ENCODE data around the gene FCN2. TPM values are rescaled to one million over a fixed set of nuclear protein-coding genes. Genes with fewer than 3 reads are reported as not detected.

Gene FCN2
- total and polyA plus RNA-seq, 4 donors: 23.6 to 186 (median 121) TPM

- no peak overlapping the region for H3K27ac ChIP-seq (ENCODE audit: low read depth in 1 of 2, low read length in 2 of 2)
- 83% methylated on average over 22 of the region's 22 CpGs for WGBS
- TF ChIP-seq ZBTB33 (IDR thresholded peaks at IDR 0.05): no peak
- H3K36me3 ChIP-seq (ENCODE audit: control insufficient read depth in 4 of 4, insufficient read depth in 3 of 4, low read depth in 1 of 4, low read length in 3 of 4): no peaks in the 10 kb centered on the region
- no peak overlapping the region for H3K4me3 ChIP-seq (ENCODE audit: low read depth in 1 of 3, low read length in 3 of 3)
- DNase-seq (ENCODE audit: low spot score): no peak
- H3K9ac ChIP-seq (ENCODE audit: low read depth in 1 of 2, low read length in 2 of 2): no peak overlapping the region
- H3K4me1 ChIP-seq (ENCODE audit: control insufficient read depth in 4 of 4, insufficient read depth in 4 of 4, low read length in 3 of 4): no peaks in the 10 kb centered on the region
- H3K9me3 ChIP-seq (ENCODE audit: control insufficient read depth in 4 of 4, low read length in 3 of 4): no peaks in the 10 kb centered on the region
- peaks cover 0 to 3% (median 0%) of the 10 kb centered on the region in 4 donors for H3K27me3 ChIP-seq (ENCODE audit: control insufficient read depth in 4 of 4, insufficient read depth in 4 of 4, low read length in 3 of 4)
These were observed 38.3 kb upstream of the FCN2 start for GRCh38 chr9:134842321-134842720.

- no peak overlapping the region for H3K4me3 ChIP-seq (ENCODE audit: low read depth in 1 of 3, low read length in 3 of 3)
- no peaks in the 10 kb centered on the region for H3K9me3 ChIP-seq (ENCODE audit: control insufficient read depth in 4 of 4, low read length in 3 of 4)
- peaks cover 0 to 3% (median 0%) of the 10 kb centered on the region in 4 donors for H3K27me3 ChIP-seq (ENCODE audit: control insufficient read depth in 4 of 4, insufficient read depth in 4 of 4, low read length in 3 of 4)
- H3K4me1 ChIP-seq (ENCODE audit: control insufficient read depth in 4 of 4, insufficient read depth in 4 of 4, low read length in 3 of 4): no peaks in the 10 kb centered on the region
- H3K27ac ChIP-seq (ENCODE audit: low read depth in 1 of 2, low read length in 2 of 2): no peak overlapping the region
- no peak overlapping the region for H3K9ac ChIP-seq (ENCODE audit: low read depth in 1 of 2, low read length in 2 of 2)
- no peaks in the 10 kb centered on the region for H3K36me3 ChIP-seq (ENCODE audit: control insufficient read depth in 4 of 4, insufficient read depth in 3 of 4, low read depth in 1 of 4, low read length in 3 of 4)
- DNase-seq (ENCODE audit: low spot score): no peak
- 79% methylated on average over 18 of the region's 18 CpGs for WGBS
- TF ChIP-seq REST (IDR thresholded peaks at IDR 0.05) (no peak), RXRA (IDR thresholded peaks at IDR 0.05) (no peak), NR2F2 (IDR thresholded peaks at IDR 0.05) (no peak), GABPA (IDR thresholded peaks at IDR 0.05 in 1 of 2, conservative IDR thresholded peaks at IDR 0.05 in 1 of 2) (no peak), FOXA2 (IDR thresholded peaks at IDR 0.05) (no peak), EGR1 (IDR thresholded peaks at IDR 0.05; ENCODE audit: low read depth in 2 of 2) (no peak)
These were observed 36.9 kb upstream of the FCN2 start for GRCh38 chr9:134843740-134844139.

- H3K4me1 ChIP-seq (ENCODE audit: control insufficient read depth in 4 of 4, insufficient read depth in 4 of 4, low read length in 3 of 4): no peaks in the 10 kb centered on the region
- no peaks in the 10 kb centered on the region for H3K36me3 ChIP-seq (ENCODE audit: control insufficient read depth in 4 of 4, insufficient read depth in 3 of 4, low read depth in 1 of 4, low read length in 3 of 4)
- 71% methylated on average over 8 of the region's 8 CpGs for WGBS
- no peaks in the 10 kb centered on the region for H3K9me3 ChIP-seq (ENCODE audit: control insufficient read depth in 4 of 4, low read length in 3 of 4)
- H3K27ac ChIP-seq (ENCODE audit: low read depth in 1 of 2, low read length in 2 of 2): no peak overlapping the region
- peaks cover 0 to 3% (median 0%) of the 10 kb centered on the region in 4 donors for H3K27me3 ChIP-seq (ENCODE audit: control insufficient read depth in 4 of 4, insufficient read depth in 4 of 4, low read length in 3 of 4)
- no peak overlapping the region for H3K4me3 ChIP-seq (ENCODE audit: low read depth in 1 of 3, low read length in 3 of 3)
- H3K9ac ChIP-seq (ENCODE audit: low read depth in 1 of 2, low read length in 2 of 2): no peak overlapping the region
- DNase-seq (ENCODE audit: low spot score): no peak
- no peak for TF ChIP-seq NR2F2 (IDR thresholded peaks at IDR 0.05)
- TF ChIP-seq MAX (IDR thresholded peaks at IDR 0.05): no peak
- no peak for TF ChIP-seq ATF3 (IDR thresholded peaks at IDR 0.05)
- no peak for TF ChIP-seq ZBTB33 (IDR thresholded peaks at IDR 0.05)
- no peak for TF ChIP-seq HNF4A (conservative IDR thresholded peaks at IDR 0.05)
- TF ChIP-seq REST (IDR thresholded peaks at IDR 0.05): no peak
- TF ChIP-seq HNF4G (IDR thresholded peaks at IDR 0.05): no peak
- no peak for TF ChIP-seq TAF1 (conservative IDR thresholded peaks at IDR 0.05)
- no peak for TF ChIP-seq SP1 (IDR thresholded peaks at IDR 0.05)
- TF ChIP-seq CTCF (IDR thresholded peaks at IDR 0.05; ENCODE audit: low read depth, low read length, missing input control): no peak
These were observed 35.8 kb upstream of the FCN2 start for GRCh38 chr9:134844821-134845220.

Data from liver (tissue), 9 donors.